GM18520 (cell line): ENCODE measurements around the gene NGEF.

ENCODE experiments used
- ATAC-seq: cut with Tn5 transposase; IDR thresholded peaks from one replicate; pipeline ENCODE4 v1.9.1; 2021; ENCODE audit not compliant: unreplicated experiment

The NGEF gene

GRCh38 chr2:232973796-232974195, 39.3 kb downstream of the NGEF start:
- ATAC-seq = no peak

- ATAC-seq = no peak
Measured at GRCh38 chr2:232973011-232973735, 39.9 kb downstream of the NGEF start.

GRCh38 chr2:232971744-232972143, 41.3 kb downstream of the NGEF start:
- ATAC-seq = no peak

- ATAC-seq = no peak
Measured at GRCh38 chr2:232970051-232970450, 43.0 kb downstream of the NGEF start.

GRCh38 chr2:232967474-232967873, 45.6 kb downstream of the NGEF start:
- no peak for ATAC-seq

GRCh38 chr2:232966122-232966521, 46.9 kb downstream of the NGEF start:
- ATAC-seq = no peak

- no peak for ATAC-seq
Measured at GRCh38 chr2:232963913-232964312, 49.1 kb downstream of the NGEF start.

GRCh38 chr2:232960862-232961261, 52.2 kb downstream of the NGEF start:
- no peak for ATAC-seq

- ATAC-seq = no peak
Measured at GRCh38 chr2:232959139-232959538, 53.9 kb downstream of the NGEF start.

GRCh38 chr2:232957657-232958090, 55.4 kb downstream of the NGEF start:
- no peak for ATAC-seq

GRCh38 chr2:232955856-232956255, 57.2 kb downstream of the NGEF start:
- ATAC-seq = no peak

- no peak for ATAC-seq
Measured at GRCh38 chr2:232954691-232955090, 58.4 kb downstream of the NGEF start.

- no peak for ATAC-seq
Measured at GRCh38 chr2:232951891-232952290, 61.2 kb downstream of the NGEF start.

- no peak for ATAC-seq
Measured at GRCh38 chr2:232951181-232951580, 61.9 kb downstream of the NGEF start.

- no peak for ATAC-seq
Measured at GRCh38 chr2:232950751-232951150, 62.3 kb downstream of the NGEF start.

- no peak for ATAC-seq
Measured at GRCh38 chr2:232949016-232949415, 64.0 kb downstream of the NGEF start.

- ATAC-seq = no peak
Measured at GRCh38 chr2:232942831-232943230, 70.2 kb downstream of the NGEF start.

- ATAC-seq = no peak
Measured at GRCh38 chr2:232941912-232942594, 71.0 kb downstream of the NGEF start.

- ATAC-seq = no peak
Measured at GRCh38 chr2:232941400-232941799, 71.7 kb downstream of the NGEF start.

- no peak for ATAC-seq
Measured at GRCh38 chr2:232940724-232941123, 72.3 kb downstream of the NGEF start.

GRCh38 chr2:232937278-232937906, 75.7 kb downstream of the NGEF start:
- no peak for ATAC-seq

- no peak for ATAC-seq
Measured at GRCh38 chr2:232931636-232932035, 81.4 kb downstream of the NGEF start.
